ENCODE results near the gene GPR89B. TPM values are rescaled to one million over a fixed set of nuclear protein-coding genes. Genes with fewer than 3 reads are reported as not detected.
"Not testable (repeated sequence)": the region's sequence is repeated elsewhere in the genome, so short reads cannot be mapped to it uniquely, and the experiment has no call there.

Gene GPR89B
- total RNA-seq, result 22.8 and 33.7 TPM in 2 replicates

DNA sequence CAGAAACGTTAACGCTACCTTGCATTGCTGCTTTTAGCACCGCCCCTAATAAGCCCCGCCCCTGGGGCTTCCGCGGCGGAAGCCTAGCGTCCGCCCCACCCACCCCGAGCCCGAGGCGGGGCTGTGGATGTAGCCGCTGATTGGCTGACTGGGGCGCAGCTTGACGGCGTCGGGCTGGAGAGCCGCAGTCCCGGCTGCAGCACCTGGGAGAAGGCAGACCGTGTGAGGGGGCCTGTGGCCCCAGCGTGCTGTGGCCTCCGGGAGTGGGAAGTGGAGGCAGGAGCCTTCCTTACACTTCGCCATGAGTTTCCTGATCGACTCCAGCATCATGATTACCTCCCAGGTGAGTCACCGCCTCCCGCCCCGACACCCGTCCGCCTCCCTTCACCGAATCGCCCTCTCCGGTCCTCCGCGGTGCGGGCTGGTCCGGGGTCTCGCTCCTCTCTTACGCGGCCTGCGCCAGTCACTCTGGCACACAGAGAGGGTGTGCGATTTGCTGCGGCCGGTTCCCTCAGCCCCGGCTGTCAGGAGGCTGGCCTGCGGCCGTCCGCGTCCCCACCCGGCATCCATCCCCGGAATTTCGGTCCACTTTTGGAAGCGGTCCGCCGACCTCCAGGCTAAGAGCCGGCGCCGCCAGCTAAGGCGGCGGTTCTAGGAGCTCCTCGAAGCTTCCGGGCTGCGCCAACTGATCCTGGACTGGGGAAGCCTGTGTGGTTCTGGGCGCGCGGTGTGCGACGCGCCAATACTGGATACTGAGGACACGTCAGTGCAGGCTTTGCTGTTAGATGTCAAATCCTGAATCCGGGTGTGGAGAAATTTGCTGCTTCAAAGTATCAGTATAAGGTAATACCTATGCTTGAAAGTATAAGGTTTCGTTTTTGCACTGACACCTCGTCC is at the start of gene GPR89B:
TSS of gene GPR89B (plus strand) at position 185 of the 897 bp plus-strand sequence. CDS start at position 302, 117 bp downstream.
- DNase-seq (ENCODE audit: low read depth) (peak; percentile 78), FAIRE-seq (peak; percentile 47)
- H3K4me3 ChIP-seq (ENCODE audit: low read depth, low read length), result peak within 1 kb of the TSS; percentile 74
- not testable (repeated sequence) for H3K36me3 ChIP-seq (ENCODE audit: control insufficient read depth, insufficient read depth, low read length); H3K27me3 ChIP-seq (ENCODE audit: control insufficient read depth, insufficient read depth, low read length)

DNA sequence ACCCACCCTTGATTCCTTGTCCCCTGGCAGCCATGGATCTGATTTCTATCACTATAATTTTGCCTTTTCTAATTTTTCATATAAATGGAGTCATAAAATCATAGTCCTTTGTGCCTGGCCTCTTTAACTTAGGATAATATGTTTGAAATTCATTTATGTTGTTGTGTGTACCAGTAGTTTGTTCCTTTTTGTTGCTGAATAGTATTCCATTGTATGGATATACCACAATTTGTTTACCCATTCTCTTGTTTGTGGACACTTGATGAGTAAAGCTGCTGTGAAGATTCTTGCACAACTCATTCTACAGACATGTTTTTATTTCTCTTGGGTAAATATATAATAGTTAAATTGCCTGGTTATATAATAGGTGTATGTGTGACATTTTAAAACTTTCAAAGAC is 48.3 kb upstream of the GPR89B start:
- DNase-seq (ENCODE audit: low read depth) (no peak), FAIRE-seq (no peak)
- H3K4me3 ChIP-seq (ENCODE audit: low read depth, low read length), result no peak overlapping the region
- H3K36me3 ChIP-seq (ENCODE audit: control insufficient read depth, insufficient read depth, low read length), result no peaks in the 10 kb centered on the region
- no peaks in the 10 kb centered on the region for H3K27me3 ChIP-seq (ENCODE audit: control insufficient read depth, insufficient read depth, low read length)
- TF ChIP-seq, protein P1, sequence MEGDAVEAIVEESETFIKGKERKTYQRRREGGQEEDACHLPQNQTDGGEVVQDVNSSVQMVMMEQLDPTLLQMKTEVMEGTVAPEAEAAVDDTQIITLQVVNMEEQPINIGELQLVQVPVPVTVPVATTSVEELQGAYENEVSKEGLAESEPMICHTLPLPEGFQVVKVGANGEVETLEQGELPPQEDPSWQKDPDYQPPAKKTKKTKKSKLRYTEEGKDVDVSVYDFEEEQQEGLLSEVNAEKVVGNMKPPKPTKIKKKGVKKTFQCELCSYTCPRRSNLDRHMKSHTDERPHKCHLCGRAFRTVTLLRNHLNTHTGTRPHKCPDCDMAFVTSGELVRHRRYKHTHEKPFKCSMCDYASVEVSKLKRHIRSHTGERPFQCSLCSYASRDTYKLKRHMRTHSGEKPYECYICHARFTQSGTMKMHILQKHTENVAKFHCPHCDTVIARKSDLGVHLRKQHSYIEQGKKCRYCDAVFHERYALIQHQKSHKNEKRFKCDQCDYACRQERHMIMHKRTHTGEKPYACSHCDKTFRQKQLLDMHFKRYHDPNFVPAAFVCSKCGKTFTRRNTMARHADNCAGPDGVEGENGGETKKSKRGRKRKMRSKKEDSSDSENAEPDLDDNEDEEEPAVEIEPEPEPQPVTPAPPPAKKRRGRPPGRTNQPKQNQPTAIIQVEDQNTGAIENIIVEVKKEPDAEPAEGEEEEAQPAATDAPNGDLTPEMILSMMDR (IDR thresholded peaks at IDR 0.05; ENCODE audit: insufficient read depth, low read length, severe bottlenecking), result no peak

DNA sequence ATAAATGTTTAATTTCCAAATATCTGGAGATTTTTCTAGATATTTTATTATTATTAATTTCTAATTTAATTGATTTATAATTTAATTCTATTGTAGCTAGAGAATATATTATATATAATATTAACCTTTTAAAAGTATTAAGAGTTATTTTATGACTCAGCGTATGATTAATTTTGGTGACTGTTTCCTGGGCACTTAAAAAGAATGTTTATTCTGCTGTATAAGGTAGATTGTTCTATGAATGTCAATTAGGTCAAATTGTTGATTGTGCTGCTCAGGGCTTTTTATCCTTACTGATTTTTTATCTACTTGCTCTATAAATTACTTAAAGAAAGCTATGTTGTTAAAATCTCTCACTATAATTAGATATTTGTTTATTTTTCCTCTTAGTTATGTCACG is 45.7 kb upstream of the GPR89B start:
- Histone ChIP-seq H3K36me3 (ENCODE audit: control insufficient read depth, insufficient read depth, low read length) (no peaks in the 10 kb centered on the region), H3K4me3 (ENCODE audit: low read depth, low read length) (no peak overlapping the region), H3K27me3 (ENCODE audit: control insufficient read depth, insufficient read depth, low read length) (no peaks in the 10 kb centered on the region)
- TF ChIP-seq, protein P1 (IDR thresholded peaks at IDR 0.05; ENCODE audit: insufficient read depth, low read length, severe bottlenecking), result no peak
- DNase-seq (ENCODE audit: low read depth) (peak; percentile 72), FAIRE-seq (no peak)

DNA sequence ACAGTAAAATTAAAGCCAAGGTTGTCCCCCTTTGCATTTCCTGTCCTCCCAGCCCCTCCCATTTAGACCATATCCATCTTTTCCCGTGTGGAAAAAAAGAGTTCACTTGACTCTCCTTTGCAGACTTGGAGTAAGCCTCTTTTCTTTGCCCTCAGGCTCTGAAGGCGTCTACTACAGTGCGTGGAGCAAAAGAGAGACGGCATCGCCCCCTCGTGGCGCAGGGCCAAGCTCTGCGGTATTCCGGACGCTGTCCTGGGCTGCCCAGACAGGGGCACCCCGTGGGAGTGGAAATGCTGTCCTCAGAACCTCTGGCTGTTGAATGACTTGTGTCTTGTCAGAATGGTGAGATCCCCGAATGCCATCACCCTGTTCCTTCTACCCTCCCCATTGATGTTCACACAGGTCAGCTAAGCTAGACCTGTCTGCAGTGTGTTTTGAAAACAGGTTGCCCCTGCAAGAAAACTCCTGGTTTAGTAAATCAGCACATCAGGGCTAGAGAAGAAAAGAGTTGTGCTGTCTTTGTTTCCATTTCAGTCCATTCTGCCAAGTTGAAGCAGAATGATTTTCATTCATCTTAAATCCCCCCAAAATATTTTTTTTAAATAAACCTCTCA is 37.9 kb upstream of the GPR89B start:
- TF ChIP-seq, protein P1 (IDR thresholded peaks at IDR 0.05; ENCODE audit: insufficient read depth, low read length, severe bottlenecking), result peak; percentile 92
- DNase-seq (ENCODE audit: low read depth), result peak; percentile 61
- no peaks in the 10 kb centered on the region for H3K36me3 ChIP-seq (ENCODE audit: control insufficient read depth, insufficient read depth, low read length)
- FAIRE-seq, result no peak
- no peaks in the 10 kb centered on the region for H3K27me3 ChIP-seq (ENCODE audit: control insufficient read depth, insufficient read depth, low read length)
- H3K4me3 ChIP-seq (ENCODE audit: low read depth, low read length), result no peak overlapping the region

DNA sequence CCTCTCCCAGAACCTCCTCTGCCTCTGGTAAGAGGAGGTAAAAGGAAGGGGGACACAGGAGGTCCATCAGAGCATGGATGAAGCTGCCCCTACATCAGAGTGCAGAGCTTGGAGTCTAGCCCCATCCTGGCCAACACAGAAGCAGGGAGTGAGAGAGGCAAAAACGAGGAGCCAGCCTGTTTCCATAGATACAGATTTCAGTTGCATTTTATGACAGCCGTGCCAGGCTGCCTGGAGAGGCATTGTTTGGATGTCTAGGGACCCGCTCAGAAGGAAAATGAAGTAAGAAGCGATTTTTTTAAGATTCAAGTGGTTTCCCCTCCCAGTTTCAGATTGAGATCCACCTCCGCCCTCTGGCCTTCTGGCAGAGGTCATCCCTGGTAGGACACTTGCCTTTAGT is 37.1 kb upstream of the GPR89B start:
- no peak for FAIRE-seq
- H3K36me3 ChIP-seq (ENCODE audit: control insufficient read depth, insufficient read depth, low read length), result no peaks in the 10 kb centered on the region
- DNase-seq (ENCODE audit: low read depth), result no peak
- TF ChIP-seq, protein P1 (IDR thresholded peaks at IDR 0.05; ENCODE audit: insufficient read depth, low read length, severe bottlenecking), result no peak
- no peak overlapping the region for H3K4me3 ChIP-seq (ENCODE audit: low read depth, low read length)
- H3K27me3 ChIP-seq (ENCODE audit: control insufficient read depth, insufficient read depth, low read length), result no peaks in the 10 kb centered on the region

DNA sequence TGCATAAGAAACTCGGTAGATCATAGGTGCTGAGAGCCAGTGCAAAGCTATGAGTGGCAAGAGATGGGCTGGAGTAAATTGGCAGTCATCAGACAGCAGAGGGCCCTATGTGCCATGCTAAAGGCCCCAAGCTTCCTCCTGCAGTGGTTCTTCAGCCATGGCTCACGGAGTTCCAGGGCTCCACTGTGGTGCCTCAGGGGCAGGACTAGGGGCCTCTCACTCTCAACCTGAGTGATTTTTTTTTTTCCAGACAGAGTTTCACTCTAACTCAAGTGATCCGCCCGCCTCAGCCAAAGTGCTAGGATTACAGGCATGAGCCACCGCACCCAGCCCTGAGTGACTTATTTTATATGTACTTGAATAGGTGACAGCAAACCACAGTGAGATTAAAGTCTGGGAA is 36.0 kb upstream of the GPR89B start:
- no peak overlapping the region for H3K4me3 ChIP-seq (ENCODE audit: low read depth, low read length)
- H3K36me3 ChIP-seq (ENCODE audit: control insufficient read depth, insufficient read depth, low read length), result no peaks in the 10 kb centered on the region
- FAIRE-seq (no peak), DNase-seq (ENCODE audit: low read depth) (peak; percentile 29)
- no peaks in the 10 kb centered on the region for H3K27me3 ChIP-seq (ENCODE audit: control insufficient read depth, insufficient read depth, low read length)
- TF ChIP-seq, protein P1 (IDR thresholded peaks at IDR 0.05; ENCODE audit: insufficient read depth, low read length, severe bottlenecking), result peak; percentile 54
